Upper lobe of right lung (tissue), 1 donor: ENCODE data around the gene NR2F6. TPM values are rescaled to one million over a fixed set of nuclear protein-coding genes. Genes with fewer than 3 reads are reported as not detected.
A peak's percentile ranks its signal among the peaks of the same experiment; 100 is the strongest.

Experiments used
- ATAC-seq: fragments of 200-7000 bp; cut with Tn5 transposase; one replicate; pipeline ENCODE4 v1.9.1; 2020; ENCODE audit warnings: mild to moderate bottlenecking, moderate library complexity
- DNase-seq: peaks from one replicate; pipeline ENCODE4 v3.0.0-alpha.2; 2020
- H3K27ac ChIP-seq: fragments of 200-600 bp; one replicate; pipeline ENCODE4 v1.8.0; 2022
- H3K27me3 ChIP-seq: fragments of 200-600 bp; one replicate; pipeline ENCODE4 v1.8.0; 2022; ENCODE audit warnings: mild to moderate bottlenecking
- H3K36me3 ChIP-seq: fragments of 200-600 bp; one replicate; pipeline ENCODE4 v1.8.0; 2022
- H3K4me1 ChIP-seq: fragments of 200-600 bp; one replicate; pipeline ENCODE4 v1.8.0; 2022
- H3K4me3 ChIP-seq: fragments of 200-600 bp; one replicate; pipeline ENCODE4 v1.8.0; 2022; ENCODE audit warnings: mild to moderate bottlenecking
- H3K9me3 ChIP-seq: fragments of 200-600 bp; one replicate; pipeline ENCODE4 v1.8.0; 2022
- CTCF ChIP-seq: fragments of 200-600 bp; IDR thresholded peaks from one replicate; pipeline ENCODE4 v1.8.0; 2022; ENCODE audit warnings: antibody characterized with exemption
- intact Hi-C: fragments of 100-400 bp; cut with DNase I; formaldehyde crosslinking; loops from one replicate; pipeline ENCODE4 v1.11.0; 2022
- long read RNA-seq: library from polyadenylated mRNA; unstranded; transcript quantifications from one replicate; pipeline ENCODE4 v2.0.0, GENCODE V29; 2021
- total RNA-seq: library from RNA; stranded (reverse); fragmentation: NEBNext Ultra II Directional; extraction: Animal tissue kit (Norgen Biotek cat#: 25700); gene quantifications from one replicate; pipeline ENCODE4 v1.2.1, GENCODE V29; 2021
- donor health status: DM: no; HTN: yes; CAD: no; lungs with severe emphysema.

Gene NR2F6
- total RNA-seq: 41.7 TPM
- long read RNA-seq, transcript NR2F6-201 (4 exons, 2,404 nt): major isoform, 216 of 231 reads
- long read RNA-seq, partial matches to known transcripts: 13 of 231 reads
- long read RNA-seq, other reads (novel, unspliced or antisense): 2 of 231 reads

- Histone ChIP-seq H3K36me3 (no peaks in the 10 kb centered on the region), H3K4me1 (peaks cover 24% of the 10 kb centered on the region), H3K4me3 (peak within 1 kb of the TSS; percentile 80), H3K27me3 (no peaks in the 10 kb centered on the region), H3K9me3 (no peaks in the 10 kb centered on the region), H3K27ac (peak within 1 kb of the TSS; percentile 80)
- TF ChIP-seq CTCF: no peak
- ATAC-seq (no peak), DNase-seq (no peak)
- intact Hi-C loops: no loop called here
Measured at GRCh38 chr19:17245535-17245984, at the start of gene NR2F6. Gene NR2F6, minus strand, starts transcription at chr19:17245919. Its CDS starts 699 bp downstream, at chr19:17245220.

- Histone ChIP-seq H3K9me3 (no peaks in the 10 kb centered on the region), H3K36me3 (no peaks in the 10 kb centered on the region), H3K27me3 (no peaks in the 10 kb centered on the region), H3K4me3 (no peak overlapping the region), H3K4me1 (peaks cover 8% of the 10 kb centered on the region), H3K27ac (no peak overlapping the region)
- ATAC-seq: peak; percentile 51
- TF ChIP-seq CTCF: no peak
- intact Hi-C loops: no loop called here
- peak; percentile 77 for DNase-seq
Measured at GRCh38 chr19:17294051-17294891, 48.6 kb upstream of the NR2F6 start.

GRCh38 chr19:17293605-17294004, 47.9 kb upstream of the NR2F6 start:
- no peaks in the 10 kb centered on the region for H3K27me3 ChIP-seq
- H3K27ac ChIP-seq: no peak overlapping the region
- no peak for TF ChIP-seq CTCF
- DNase-seq (no peak), ATAC-seq (no peak)
- intact Hi-C loops: no loop called here
- H3K36me3 ChIP-seq: no peaks in the 10 kb centered on the region
- H3K9me3 ChIP-seq: no peaks in the 10 kb centered on the region
- peaks cover 8% of the 10 kb centered on the region for H3K4me1 ChIP-seq
- H3K4me3 ChIP-seq: no peak overlapping the region

- H3K36me3 ChIP-seq: no peaks in the 10 kb centered on the region
- H3K27me3 ChIP-seq: no peaks in the 10 kb centered on the region
- DNase-seq (peak; percentile 81), ATAC-seq (peak; percentile 94)
- H3K4me1 ChIP-seq: peaks cover 8% of the 10 kb centered on the region
- peak overlapping the region; percentile 40 for H3K27ac ChIP-seq
- intact Hi-C loops: no loop called here
- TF ChIP-seq CTCF: peak; percentile 76
- peak overlapping the region; percentile 59 for H3K4me3 ChIP-seq
- H3K9me3 ChIP-seq: no peaks in the 10 kb centered on the region
Measured at GRCh38 chr19:17292301-17293074, 46.8 kb upstream of the NR2F6 start.

GRCh38 chr19:17289489-17289888, 43.8 kb upstream of the NR2F6 start:
- TF ChIP-seq CTCF: no peak
- intact Hi-C loops: no loop called here
- Histone ChIP-seq H3K4me3 (no peak overlapping the region), H3K36me3 (no peaks in the 10 kb centered on the region), H3K27me3 (no peaks in the 10 kb centered on the region), H3K27ac (no peak overlapping the region), H3K9me3 (no peaks in the 10 kb centered on the region), H3K4me1 (peaks cover 8% of the 10 kb centered on the region)
- DNase-seq (peak; percentile 79), ATAC-seq (peak; percentile 28)
